ENCODE data around the gene IFNK.

DNA sequence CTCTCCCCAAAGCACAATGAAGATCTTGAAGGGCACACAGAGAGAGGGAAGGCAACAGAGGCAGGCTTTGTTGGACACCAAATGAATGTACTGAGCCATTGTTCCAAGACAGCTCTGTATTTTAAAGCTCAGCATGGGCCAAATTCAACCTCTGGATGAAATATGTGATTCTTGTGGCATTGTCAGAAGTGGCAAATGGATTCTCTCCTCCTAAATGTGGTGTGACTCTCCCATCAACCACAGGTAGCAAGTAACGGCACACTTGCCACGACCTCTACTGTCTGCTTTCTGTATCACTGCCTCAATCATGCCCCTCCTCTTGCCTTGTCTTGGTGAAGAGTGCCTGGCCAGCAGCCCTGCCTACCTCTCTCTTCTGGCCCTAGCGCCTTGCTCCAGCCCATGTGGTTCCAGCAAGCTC, 11.6 kb downstream of the IFNK start:
- TF ChIP-seq, protein P1, sequence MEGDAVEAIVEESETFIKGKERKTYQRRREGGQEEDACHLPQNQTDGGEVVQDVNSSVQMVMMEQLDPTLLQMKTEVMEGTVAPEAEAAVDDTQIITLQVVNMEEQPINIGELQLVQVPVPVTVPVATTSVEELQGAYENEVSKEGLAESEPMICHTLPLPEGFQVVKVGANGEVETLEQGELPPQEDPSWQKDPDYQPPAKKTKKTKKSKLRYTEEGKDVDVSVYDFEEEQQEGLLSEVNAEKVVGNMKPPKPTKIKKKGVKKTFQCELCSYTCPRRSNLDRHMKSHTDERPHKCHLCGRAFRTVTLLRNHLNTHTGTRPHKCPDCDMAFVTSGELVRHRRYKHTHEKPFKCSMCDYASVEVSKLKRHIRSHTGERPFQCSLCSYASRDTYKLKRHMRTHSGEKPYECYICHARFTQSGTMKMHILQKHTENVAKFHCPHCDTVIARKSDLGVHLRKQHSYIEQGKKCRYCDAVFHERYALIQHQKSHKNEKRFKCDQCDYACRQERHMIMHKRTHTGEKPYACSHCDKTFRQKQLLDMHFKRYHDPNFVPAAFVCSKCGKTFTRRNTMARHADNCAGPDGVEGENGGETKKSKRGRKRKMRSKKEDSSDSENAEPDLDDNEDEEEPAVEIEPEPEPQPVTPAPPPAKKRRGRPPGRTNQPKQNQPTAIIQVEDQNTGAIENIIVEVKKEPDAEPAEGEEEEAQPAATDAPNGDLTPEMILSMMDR (conservative IDR thresholded peaks at IDR 0.05; ENCODE audit: low read depth, low read length), result no peak
- TF ChIP-seq EZH2 (IDR thresholded peaks at IDR 0.05; ENCODE audit: borderline replicate concordance, low read depth, low read length, poor library complexity, severe bottlenecking), result no peak

All from A673 (cell line).